IMR-90 (cell line): Measurements from ENCODE around the gene SMO. TPM values are rescaled to one million over a fixed set of nuclear protein-coding genes. Genes with fewer than 3 reads are reported as not detected.

ENCODE experiments used
- ATAC-seq: fragments of 200-7000 bp; cut with Tn5 transposase; 2 replicates; pipeline ENCODE4 v1.9.1; 2020; ENCODE audit warnings: low read depth, mild to moderate bottlenecking, moderate library complexity
- BruUV-seq: library from RNA; stranded (reverse); fragments of 400-500 nt; replicated peaks from 2 replicates; lab custom pipeline; 2021; lab: Mats Ljungman, UMichigan
- CTCF ChIA-PET: fragments of 300-600 bp; formaldehyde crosslinking; extraction: SDS; loops from one replicate; lab custom pipeline; 2021; ENCODE audit warnings: antibody characterized with exemption; lab: Yijun Ruan, JAX
- POLR2A ChIA-PET: fragments of 300-600 bp; sonication (Branson Sonifier 250); formaldehyde crosslinking; loops from one replicate; lab custom pipeline; 2022; ENCODE audit warnings: antibody characterized with exemption; ENCODE audit not compliant: unreplicated experiment; lab: Charles Lee
- DNase-seq: peaks from one replicate; pipeline ENCODE4 v3.0.0; 2013
- H2AFZ ChIP-seq: replicated peaks from 2 replicates; pipeline ENCODE3; 2013; ENCODE audit warnings: low read length, mild to moderate bottlenecking; ENCODE audit not compliant: poor library complexity
- H2AK5ac ChIP-seq: 2 replicates; pipeline ENCODE4 v1.6.1; 2013; ENCODE audit warnings: low read depth, low read length, inconsistent platforms
- H2AK9ac ChIP-seq: replicated peaks from 2 replicates; pipeline ENCODE3; 2013; ENCODE audit warnings: mild to moderate bottlenecking, low read depth, low read length, moderate library complexity; ENCODE audit not compliant: poor library complexity
- H2BK120ac ChIP-seq: 2 replicates; pipeline ENCODE4 v1.6.1; 2013; ENCODE audit warnings: low read depth, low read length, inconsistent platforms
- H2BK15ac ChIP-seq: 3 replicates; pipeline ENCODE4 v1.6.1; 2013; ENCODE audit warnings: low read depth, low read length, inconsistent platforms
- H2BK20ac ChIP-seq: 2 replicates; pipeline ENCODE4 v1.6.1; 2013; ENCODE audit warnings: low read depth, mild to moderate bottlenecking, inconsistent platforms, low read length, moderate library complexity
- H2BK5ac ChIP-seq: 2 replicates; pipeline ENCODE4 v1.6.1; 2013; ENCODE audit warnings: mild to moderate bottlenecking, low read depth, low read length, inconsistent platforms; ENCODE audit not compliant: poor library complexity, severe bottlenecking
- H3K14ac ChIP-seq: replicated peaks from 2 replicates; pipeline ENCODE4 v1.6.1; 2013; ENCODE audit warnings: low read depth, low read length, inconsistent platforms
- H3K18ac ChIP-seq: 2 replicates; pipeline ENCODE4 v1.6.1; 2013; ENCODE audit warnings: low read depth, low read length, control low read depth
- H3K23ac ChIP-seq: 2 replicates; pipeline ENCODE4 v1.6.1; 2013; ENCODE audit warnings: low read depth, low read length, inconsistent platforms
- H3K27ac ChIP-seq: 2 replicates; pipeline ENCODE4 v1.5.1; 2013; ENCODE audit warnings: mild to moderate bottlenecking, control low read depth, low read length; ENCODE audit not compliant: insufficient read depth
- H3K27me3 ChIP-seq: 2 replicates; pipeline ENCODE4 v1.6.1; 2013; ENCODE audit warnings: low read length; ENCODE audit not compliant: control insufficient read depth, insufficient read depth
- H3K36me3 ChIP-seq: 2 replicates; pipeline ENCODE4 v1.6.1; 2013; ENCODE audit warnings: low read length, mixed read lengths; ENCODE audit not compliant: control insufficient read depth, insufficient read depth
- H3K4ac ChIP-seq: 2 replicates; pipeline ENCODE4 v1.6.1; 2013; ENCODE audit warnings: low read depth, low read length, inconsistent platforms
- H3K4me1 ChIP-seq: 2 replicates; pipeline ENCODE4 v1.6.1; 2013; ENCODE audit warnings: low read length, mixed read lengths; ENCODE audit not compliant: control insufficient read depth, insufficient read depth
- H3K4me2 ChIP-seq: 2 replicates; pipeline ENCODE4 v1.6.1; 2013; ENCODE audit warnings: low read depth, mild to moderate bottlenecking, control low read depth, low read length, moderate library complexity
- H3K4me3 ChIP-seq: 2 replicates; pipeline ENCODE4 v1.5.1; 2013; ENCODE audit warnings: low read depth, mild to moderate bottlenecking, control low read depth, low read length, moderate library complexity; ENCODE audit not compliant: insufficient read depth
- H3K56ac ChIP-seq: 2 replicates; pipeline ENCODE4 v1.6.1; 2013; ENCODE audit warnings: low read length, inconsistent platforms; ENCODE audit not compliant: insufficient read depth; ENCODE audit errors: extremely low read depth
- H3K79me1 ChIP-seq, 2 experiments: 2 replicates each; pipeline ENCODE4 v1.6.1; 2013; ENCODE audit warnings: low read length in 2 of 2, inconsistent platforms in 1 of 2, low read depth in 1 of 2
- H3K9ac ChIP-seq: 2 replicates; pipeline ENCODE4 v1.6.1; 2013; ENCODE audit warnings: low read depth, low read length, control low read depth
- H3K9me1 ChIP-seq: 2 replicates; pipeline ENCODE4 v1.6.1; 2013; ENCODE audit warnings: low read length, inconsistent platforms; ENCODE audit not compliant: insufficient read depth
- H3K9me3 ChIP-seq: 2 replicates; pipeline ENCODE4 v1.6.1; 2013; ENCODE audit warnings: low read length; ENCODE audit not compliant: control insufficient read depth, insufficient read depth
- H4K20me1 ChIP-seq: 2 replicates; pipeline ENCODE4 v1.6.1; 2013; ENCODE audit warnings: low read length, inconsistent platforms; ENCODE audit not compliant: insufficient read depth
- H4K5ac ChIP-seq: 2 replicates; pipeline ENCODE4 v1.6.1; 2013; ENCODE audit warnings: mild to moderate bottlenecking, low read depth, low read length, control low read depth
- H4K8ac ChIP-seq, 2 experiments: 2 replicates each; pipeline ENCODE4 v1.6.1; 2013; ENCODE audit warnings: low read depth in 2 of 2, low read length in 2 of 2, control low read depth in 1 of 2, inconsistent platforms in 1 of 2
- H4K91ac ChIP-seq: 2 replicates; pipeline ENCODE4 v1.6.1; 2013; ENCODE audit warnings: low read depth, low read length, inconsistent platforms; ENCODE audit not compliant: insufficient read depth
- FOS ChIP-seq: fragments of 150-350 bp; IDR thresholded peaks from 2 replicates; pipeline ENCODE4 v1.6.1; 2016; ENCODE audit warnings: low read depth, low read length
- RCOR1 ChIP-seq: IDR thresholded peaks from 2 replicates; pipeline ENCODE4 v1.6.1; 2012; ENCODE audit warnings: mild to moderate bottlenecking, low read length, improper control_type of control experiment; ENCODE audit not compliant: insufficient replicate concordance
- WGBS, 2 experiments: methylation state at CpG; one replicate each; pipeline versions ENCODE4 v1.1.5 to v1.1.7; 2013; ENCODE audit warnings: missing lambda C conversion rate in 2 of 2; ENCODE audit not compliant: insufficient read length in 1 of 2; ENCODE audit errors: extremely low coverage in 2 of 2; 5-methylcytosine and 5-hydroxymethylcytosine counted together
- dilution Hi-C: fragments of 300-500 bp; cut with HindIII; formaldehyde crosslinking; loops from one replicate; pipeline ENCODE4 v1.14.3; 2018; ENCODE audit warnings: low sequenced_read_pairs; ENCODE audit not compliant: unreplicated experiment
- in situ Hi-C: fragments of 300-500 bp; cut with MboI; formaldehyde crosslinking; loops from 3 replicates; pipeline ENCODE4 v1.14.3; 2019; ENCODE audit warnings: low sequenced_read_pairs, inconsistent platforms, mixed read lengths
- intact Hi-C: fragments of 100-400 bp; cut with micrococcal nuclease; formaldehyde crosslinking; loops from 2 replicates; pipeline ENCODE4 v1.10.0; 2022
- polyA plus RNA-seq, 3 experiments: library from polyadenylated mRNA; depleted of rRNA; stranded (reverse); fragments of >200 nt; gene quantifications; 2 replicates each; pipeline ENCODE4 v1.2.3, GENCODE V29; 2012; ENCODE audit warnings: low replicate concordance in 1 of 3
- total RNA-seq: library from RNA; depleted of rRNA; stranded (reverse); fragments of >200 nt; gene quantifications from 2 replicates; pipeline ENCODE4 v1.2.3, GENCODE V29; 2012

The SMO gene
- total and polyA plus RNA-seq, 2 of the 4 experiments (the other 2 are of a cell fraction) = 18.5 to 24.7 TPM

- in situ Hi-C loops = no loop called here
- H3K18ac ChIP-seq = no peak overlapping the region
- no peaks in the 10 kb centered on the region for H3K4me1 ChIP-seq
- intact Hi-C loops = no loop called here
- TF ChIP-seq FOS (no peak), RCOR1 (no peak)
- H4K5ac ChIP-seq = no peak overlapping the region
- H2BK20ac ChIP-seq = no peak overlapping the region
- no peak overlapping the region for H3K4ac ChIP-seq
- H3K27me3 ChIP-seq = peaks cover 74% of the 10 kb centered on the region
- CTCF ChIA-PET = no interaction called here
- H2BK5ac ChIP-seq = no peak overlapping the region
- H4K20me1 ChIP-seq = no peaks in the 10 kb centered on the region
- no peak overlapping the region for H2BK120ac ChIP-seq
- no peak overlapping the region for H3K14ac ChIP-seq
- H3K9ac ChIP-seq = no peak overlapping the region
- H3K79me1 ChIP-seq = no peaks in the 10 kb centered on the region
- BruUV-seq = no TSS peak
- no peak overlapping the region for H3K23ac ChIP-seq
- H3K4me2 ChIP-seq = no peak overlapping the region
- no peak overlapping the region for H4K8ac ChIP-seq
- H4K91ac ChIP-seq = no peak overlapping the region
- POLR2A ChIA-PET = no interaction called here
- no peak overlapping the region for H2AFZ ChIP-seq
- H3K4me3 ChIP-seq = no peak overlapping the region
- H2AK9ac ChIP-seq = no peak overlapping the region
- 47% methylated on average over 2 of the region's 8 CpGs; no CpG with 5 or more reads in 1 of the 2 experiments for WGBS, 2 experiments
- H3K9me1 ChIP-seq = no peaks in the 10 kb centered on the region
- no peak for DNase-seq
- H3K27ac ChIP-seq = no peak overlapping the region
- dilution Hi-C loops = no loop called here
- no peak for ATAC-seq
- no peak overlapping the region for H3K56ac ChIP-seq
- no peaks in the 10 kb centered on the region for H3K36me3 ChIP-seq
- H2AK5ac ChIP-seq = no peak overlapping the region
- 0 out of 2 replicates have a peak, but pooled peaks cover 2% of the 10 kb centered on the region for H3K9me3 ChIP-seq
- no peak overlapping the region for H2BK15ac ChIP-seq
Observed at GRCh38 chr7:129150199-129150996, 38.0 kb upstream of the SMO start.
